ENCODE data around the gene IL21R.

IL21R gene

GRCh38 chr16:27474041-27474440 is 72.1 kb downstream of the IL21R start:
- no peak for TF ChIP-seq ESRRG (CRISPR knock-in tag; IDR thresholded peaks at IDR 0.05)
- TF ChIP-seq PPARA (CRISPR knock-in tag; IDR thresholded peaks at IDR 0.05; ENCODE audit: borderline replicate concordance), result no peak
- TF ChIP-seq OSR1 (CRISPR knock-in tag; IDR thresholded peaks at IDR 0.05), result no peak
- no peak for TF ChIP-seq TCF4 (CRISPR knock-in tag; IDR thresholded peaks at IDR 0.05; ENCODE audit: borderline replicate concordance)
- TF ChIP-seq CSDC2 (CRISPR knock-in tag; IDR thresholded peaks at IDR 0.05), result no peak
- no peak for TF ChIP-seq TOX (CRISPR knock-in tag; IDR thresholded peaks at IDR 0.05; ENCODE audit: borderline replicate concordance)
- TF ChIP-seq CSRNP3 (CRISPR knock-in tag; IDR thresholded peaks at IDR 0.05), result no peak
- TF ChIP-seq ISL1 (CRISPR knock-in tag; IDR thresholded peaks at IDR 0.05), result no peak
- no peak for TF ChIP-seq TSHZ2 (CRISPR knock-in tag; IDR thresholded peaks at IDR 0.05)
- no peak for TF ChIP-seq GLIS3 (CRISPR knock-in tag; IDR thresholded peaks at IDR 0.05)
- TF ChIP-seq PATZ1 (CRISPR knock-in tag; IDR thresholded peaks at IDR 0.05; ENCODE audit: borderline replicate concordance), result no peak
- ATAC-seq, result no peak

- TF ChIP-seq BACH2 (CRISPR knock-in tag; IDR thresholded peaks at IDR 0.05; ENCODE audit: borderline replicate concordance) (no peak), ESRRG (CRISPR knock-in tag; IDR thresholded peaks at IDR 0.05) (no peak), SNAI2 (CRISPR knock-in tag; IDR thresholded peaks at IDR 0.05) (no peak), ZFP30 (CRISPR knock-in tag; IDR thresholded peaks at IDR 0.05) (no peak), GLIS3 (CRISPR knock-in tag; IDR thresholded peaks at IDR 0.05) (no peak), PPARA (CRISPR knock-in tag; IDR thresholded peaks at IDR 0.05; ENCODE audit: borderline replicate concordance) (no peak), CSRNP3 (CRISPR knock-in tag; IDR thresholded peaks at IDR 0.05) (no peak), ISL1 (CRISPR knock-in tag; IDR thresholded peaks at IDR 0.05) (no peak), POU6F1 (CRISPR knock-in tag; IDR thresholded peaks at IDR 0.05; ENCODE audit: borderline replicate concordance, low read depth) (no peak), OSR1 (CRISPR knock-in tag; IDR thresholded peaks at IDR 0.05) (no peak), TSHZ2 (CRISPR knock-in tag; IDR thresholded peaks at IDR 0.05) (no peak), ZNF70 (CRISPR knock-in tag; IDR thresholded peaks at IDR 0.05) (no peak), ZNF565 (CRISPR knock-in tag; conservative IDR thresholded peaks at IDR 0.05; ENCODE audit: low read depth) (no peak), PATZ1 (CRISPR knock-in tag; IDR thresholded peaks at IDR 0.05; ENCODE audit: borderline replicate concordance) (no peak), ZC3H10 (CRISPR knock-in tag; IDR thresholded peaks at IDR 0.05) (no peak), CREB5 (CRISPR knock-in tag; IDR thresholded peaks at IDR 0.05; ENCODE audit: low read depth) (no peak), TOX (CRISPR knock-in tag; IDR thresholded peaks at IDR 0.05; ENCODE audit: borderline replicate concordance) (no peak)
Measured at GRCh38 chr16:27474921-27475320, 72.9 kb downstream of the IL21R start.

More at GRCh38 chr16:27474921-27475320, 72.9 kb downstream of the IL21R start:
- no peak for ATAC-seq
